Endothelial cell of umbilical vein (primary cell): ENCODE data around the gene PIP4K2C. TPM values are rescaled to one million over a fixed set of nuclear protein-coding genes. Genes with fewer than 3 reads are reported as not detected.

Experiments
- BruUV-seq: library from RNA; stranded (reverse); fragments of 400-500 nt; replicated peaks from 2 replicates; lab custom pipeline; 2021; lab: Mats Ljungman, UMichigan
- CTCF ChIA-PET: fragments of 300-600, 350-600 bp; sonication (Branson Sonifier 250); formaldehyde crosslinking; loops from one replicate; lab custom pipeline; 2021; ENCODE audit warnings: antibody characterized with exemption, inconsistent platforms; lab: Charles Lee
- POLR2A ChIA-PET: fragments of 300-600, 350-600 bp; sonication (Branson Sonifier 250); formaldehyde crosslinking; loops from one replicate; lab custom pipeline; 2021; ENCODE audit warnings: antibody characterized with exemption, inconsistent platforms; lab: Charles Lee
- DNase-seq: peaks from one replicate; pipeline ENCODE4 v3.0.0-alpha.2; 2011; ENCODE audit warnings: low read depth, low spot score
- FAIRE-seq: peaks from 2 replicates; lab custom pipeline; 2011; peaks lifted over from hg19 to GRCh38; lab: Jason Lieb, UNC
- H2AFZ ChIP-seq: 2 replicates; pipeline ENCODE4 v1.6.0; 2012; ENCODE audit warnings: low read depth, low read length, control low read depth, inconsistent platforms
- H3K27ac ChIP-seq: 2 replicates; pipeline ENCODE4 v1.5.1; 2011; ENCODE audit warnings: low read depth, mild to moderate bottlenecking, control low read depth, low read length, moderate library complexity; ENCODE audit not compliant: insufficient read depth
- H3K27me3 ChIP-seq, 2 experiments: 2 replicates each; pipeline versions ENCODE4 v1.6.0 to v1.6.1; 2011; ENCODE audit warnings: low read length in 2 of 2, mixed read lengths in 1 of 2; ENCODE audit not compliant: control insufficient read depth in 2 of 2, insufficient read depth in 2 of 2
- H3K36me3 ChIP-seq, 2 experiments: 2 replicates in 1 of 2; 3 replicates in 1 of 2; pipeline ENCODE4 v1.5.1; 2011; ENCODE audit warnings: low read length in 2 of 2, mild to moderate bottlenecking in 1 of 2, moderate library complexity in 1 of 2; ENCODE audit not compliant: control insufficient read depth in 2 of 2, insufficient read depth in 2 of 2; ENCODE audit errors: extremely low read depth in 1 of 2
- H3K4me1 ChIP-seq: 3 replicates; pipeline ENCODE4 v1.5.1; 2011; ENCODE audit warnings: mild to moderate bottlenecking, low read length; ENCODE audit not compliant: control insufficient read depth, insufficient read depth; ENCODE audit errors: extremely low read depth
- H3K4me2 ChIP-seq: 2 replicates; pipeline ENCODE4 v1.6.1; 2011; ENCODE audit warnings: low read length, control low read depth, mixed read lengths; ENCODE audit not compliant: insufficient read depth
- H3K4me3 ChIP-seq, 3 experiments: fragments of 200-600 bp in 1 of 3; sonication (generic), shearing (Covaris generic) in 1 of 3; replicated peaks in 1 of 3; 2 replicates each; pipeline ENCODE4 v1.5.1; 2011 to 2016; ENCODE audit warnings: control low read depth in 3 of 3, low read length in 3 of 3, mild to moderate bottlenecking in 2 of 3, inconsistent platforms in 1 of 3, low read depth in 1 of 3, moderate library complexity in 1 of 3; ENCODE audit not compliant: insufficient read depth in 1 of 3
- H3K79me2 ChIP-seq: 2 replicates; pipeline ENCODE4 v1.6.0; 2012; ENCODE audit warnings: low read length, inconsistent platforms; ENCODE audit not compliant: control insufficient read depth, insufficient read depth
- H3K9ac ChIP-seq: replicated peaks from 2 replicates; pipeline ENCODE3; 2011; ENCODE audit warnings: low read length, control low read depth; ENCODE audit not compliant: insufficient read depth; ENCODE audit errors: extremely low read depth
- H3K9me1 ChIP-seq: replicated peaks from 3 replicates; pipeline ENCODE4 v1.6.0; 2011; ENCODE audit warnings: mild to moderate bottlenecking, low read length; ENCODE audit not compliant: control insufficient read depth, insufficient read depth; ENCODE audit errors: extremely low read depth
- H3K9me3 ChIP-seq: replicated peaks from 2 replicates; pipeline ENCODE4 v1.5.1; 2012; ENCODE audit warnings: low read length, inconsistent platforms; ENCODE audit not compliant: control insufficient read depth, insufficient read depth
- H4K20me1 ChIP-seq: replicated peaks from 2 replicates; pipeline ENCODE3; 2011; ENCODE audit warnings: mild to moderate bottlenecking, low read length; ENCODE audit not compliant: control insufficient read depth, insufficient read depth; ENCODE audit errors: extremely low read depth
- CTCF ChIP-seq, 2 donors: IDR thresholded peaks; 1 replicate in 1 of 2; 2 replicates in 1 of 2; pipeline ENCODE4 v1.5.1; 2011; ENCODE audit warnings: low read length in 2 of 2, mild to moderate bottlenecking in 2 of 2, moderate library complexity in 2 of 2, control low read depth in 1 of 2, inconsistent platforms in 1 of 2, low read depth in 1 of 2; ENCODE audit not compliant: insufficient read depth in 1 of 2; ENCODE audit errors: extremely low read depth in 1 of 2
- EZH2 ChIP-seq: IDR thresholded peaks from 2 replicates; pipeline ENCODE4 v1.6.1; 2012; ENCODE audit warnings: borderline replicate concordance, low read depth, mild to moderate bottlenecking, moderate library complexity, low read length, inconsistent platforms; ENCODE audit not compliant: severe bottlenecking
- FOS ChIP-seq: IDR thresholded peaks from 2 replicates; pipeline ENCODE4 v1.6.1; 2011; ENCODE audit warnings: mild to moderate bottlenecking, low read length, moderate library complexity, borderline replicate concordance; ENCODE audit not compliant: insufficient read depth
- GATA2 ChIP-seq: IDR thresholded peaks from 2 replicates; pipeline ENCODE4 v1.7.0; 2011; ENCODE audit warnings: low read depth, mild to moderate bottlenecking, moderate library complexity, mixed read lengths, low read length; ENCODE audit not compliant: insufficient read length, insufficient read depth
- JUN ChIP-seq: IDR thresholded peaks from 2 replicates; pipeline ENCODE4 v1.6.1; 2011; ENCODE audit warnings: borderline replicate concordance, low read depth; ENCODE audit not compliant: insufficient read length, insufficient read depth
- MAX ChIP-seq: IDR thresholded peaks from 2 replicates; pipeline ENCODE4 v1.6.1; 2011; ENCODE audit not compliant: insufficient read depth, insufficient read length
- MYC ChIP-seq: IDR thresholded peaks from one replicate; pipeline ENCODE4 v1.6.1; 2011; ENCODE audit warnings: mild to moderate bottlenecking, low read depth, low read length
- POLR2A ChIP-seq: IDR thresholded peaks from 2 replicates; pipeline ENCODE4 v1.6.1; 2012; ENCODE audit warnings: low read depth, mild to moderate bottlenecking, control low read depth, low read length
- POLR2AphosphoS5 ChIP-seq: IDR thresholded peaks from 2 replicates; pipeline ENCODE4 v1.6.1; 2012; ENCODE audit warnings: low read depth, mild to moderate bottlenecking, control low read depth, low read length, moderate library complexity; ENCODE audit not compliant: insufficient read depth
- dilution Hi-C: fragments of 300-500 bp; cut with MboI; formaldehyde crosslinking; loops from one replicate; pipeline ENCODE4 v1.15.0; 2019; ENCODE audit warnings: low sequenced_read_pairs; ENCODE audit not compliant: extremely low pct_ligation_motif_present
- intact Hi-C: fragments of 100-400 bp; cut with micrococcal nuclease; formaldehyde crosslinking; loops from one replicate; pipeline ENCODE4 v1.10.0; 2022
- polyA plus RNA-seq, 4 experiments: library from polyadenylated mRNA; depleted of rRNA in 3 of 4; stranded (reverse) in 3 of 4; unstranded in 1 of 4; fragments of >200 nt; gene quantifications; 2 replicates each; pipeline versions ENCODE4 v1.2.1 to v1.2.3, GENCODE V29; 2011 to 2012; ENCODE audit warnings: missing spikeins in 1 of 4
- total RNA-seq: library from RNA; stranded (reverse); gene quantifications from 2 replicates; pipeline ENCODE4 v1.2.3, GENCODE V29; 2021

The PIP4K2C gene
- total and polyA plus RNA-seq, 2 donors (not counting 3 experiments of a cell fraction or from before 2014, with no cell fraction given), result 10.5 to 11.5 TPM

GRCh38 chr12:57549909-57550640 lies 40.9 kb upstream of the PIP4K2C start, which contains the start of gene KIF5A:
TSS of gene KIF5A (plus strand) at chr12:57550044. CDS start at chr12:57550272, 228 bp downstream.
- intact Hi-C loops (loop anchor here (5.0 kb wide), 1 partner anchor 142 kb away; the partner anchor contains the start of gene OS9), dilution Hi-C loops (no loop called here)
- peak within 1 kb of the TSS; percentile 46 for H2AFZ ChIP-seq
- no peaks in the 10 kb centered on the region for H4K20me1 ChIP-seq
- no peak within 1 kb of the TSS for H3K9ac ChIP-seq
- BruUV-seq, result no TSS peak
- no peaks in the 10 kb centered on the region for H3K36me3 ChIP-seq
- H3K9me1 ChIP-seq, result no peaks in the 10 kb centered on the region
- ChIA-PET POLR2A (no interaction called here), CTCF (no interaction called here)
- FAIRE-seq (no peak), DNase-seq (no peak)
- H3K79me2 ChIP-seq, result peaks cover 18% of the 10 kb centered on the region
- peaks cover 51 to 52% of the 10 kb centered on the region in 2 experiments for H3K27me3 ChIP-seq
- no peaks in the 10 kb centered on the region for H3K9me3 ChIP-seq
- no peak within 1 kb of the TSS for H3K27ac ChIP-seq
- TF ChIP-seq MAX (no peak), EZH2 (no peak), MYC (no peak), POLR2A (no peak), GATA2 (no peak), FOS (no peak), JUN (no peak), CTCF (IDR thresholded peaks at IDR 0.05; ENCODE audit: extremely low read depth in 1 of 2, insufficient read depth in 1 of 2, low read depth in 1 of 2, low read length in 2 of 2) (no peak), POLR2AphosphoS5 (no peak)
- H3K4me1 ChIP-seq, result peaks cover 9% of the 10 kb centered on the region
- peak within 1 kb of the TSS in 1 of 3 experiments; percentile 0 for H3K4me3 ChIP-seq
- H3K4me2 ChIP-seq, result peak within 1 kb of the TSS; percentile 40
